HG03432 (cell line): Measurements from ENCODE around the gene CDIPT.
"Not testable (repeated sequence)": the region's sequence is repeated elsewhere in the genome, so short reads cannot be mapped to it uniquely, and the experiment has no call there.

Experiments used
- ATAC-seq: cut with Tn5 transposase; IDR thresholded peaks from one replicate; pipeline ENCODE4 v1.9.1; 2021; ENCODE audit warnings: mild to moderate bottlenecking, moderate library complexity; ENCODE audit not compliant: unreplicated experiment

Gene CDIPT

GRCh38 chr16:29862884-29863668, at the start of gene CDIPT:
Gene CDIPT (minus strand): TSS chr16:29863226. CDS start chr16:29862857, 369 bp downstream.
- ATAC-seq = peak; percentile 90

- no peak for ATAC-seq
These were observed 49.1 kb upstream of the CDIPT start for GRCh38 chr16:29912087-29912486.

DNA sequence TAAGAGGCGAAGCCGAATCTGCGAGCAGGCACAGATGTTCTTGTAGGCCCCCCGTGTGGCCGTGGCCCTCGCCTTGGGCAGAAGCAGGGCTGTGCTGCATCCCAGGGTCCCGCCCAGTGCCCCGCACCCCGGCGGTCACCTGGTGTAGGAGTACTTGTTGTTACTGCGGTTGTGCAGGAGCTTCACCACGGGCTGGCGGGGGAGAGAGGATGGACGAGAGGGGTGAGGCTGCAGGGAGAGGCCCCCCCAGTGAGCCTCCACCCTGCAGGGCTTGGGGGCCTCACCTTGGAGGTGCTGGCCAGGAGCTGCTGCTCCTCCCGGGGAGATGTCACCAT, 48.6 kb upstream of the CDIPT start:
- ATAC-seq = no peak

DNA sequence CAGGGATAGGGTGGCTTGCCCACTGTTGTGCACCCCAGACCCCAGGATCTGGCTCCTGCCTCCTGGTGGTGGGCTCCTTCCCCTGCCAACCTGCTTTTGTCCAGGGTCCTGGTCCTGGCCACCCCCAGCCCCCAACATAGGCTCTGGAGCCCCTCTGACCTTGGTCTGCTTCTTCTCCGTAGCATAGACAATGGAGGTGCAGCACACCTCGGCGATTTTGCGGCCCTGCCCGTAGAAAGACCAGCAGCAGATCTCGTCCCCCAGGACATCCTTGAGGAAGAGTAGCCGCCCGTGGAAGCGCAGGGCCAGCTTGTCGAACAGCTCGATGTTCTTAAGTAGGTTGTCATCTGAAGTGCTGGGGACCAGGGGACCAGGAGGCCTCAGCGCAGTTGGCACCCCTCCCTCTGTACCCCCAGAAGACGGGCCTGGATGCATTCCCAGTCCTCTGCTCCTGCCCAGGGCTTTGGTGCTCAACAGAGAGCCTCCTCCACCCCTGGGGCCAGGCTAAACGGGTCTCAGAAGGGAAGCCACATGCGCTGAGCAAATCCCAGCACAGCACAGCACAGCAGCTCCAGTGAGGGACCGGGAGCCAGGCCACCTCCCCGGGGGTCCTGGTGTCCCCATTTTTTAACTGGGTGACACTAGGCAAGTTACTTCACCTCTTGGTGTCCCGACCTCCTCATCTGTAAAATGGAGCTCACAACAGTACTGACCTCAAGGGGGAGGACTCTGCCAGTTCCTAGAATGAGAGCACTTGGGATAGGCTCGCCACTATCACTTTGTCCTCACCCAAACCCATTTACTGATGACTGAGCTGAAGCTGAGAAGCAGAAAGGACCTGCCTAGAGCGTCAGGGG, 48.0 kb upstream of the CDIPT start:
- ATAC-seq = no peak

GRCh38 chr16:29909851-29910250, 46.8 kb upstream of the CDIPT start:
- ATAC-seq = not testable (repeated sequence)

DNA sequence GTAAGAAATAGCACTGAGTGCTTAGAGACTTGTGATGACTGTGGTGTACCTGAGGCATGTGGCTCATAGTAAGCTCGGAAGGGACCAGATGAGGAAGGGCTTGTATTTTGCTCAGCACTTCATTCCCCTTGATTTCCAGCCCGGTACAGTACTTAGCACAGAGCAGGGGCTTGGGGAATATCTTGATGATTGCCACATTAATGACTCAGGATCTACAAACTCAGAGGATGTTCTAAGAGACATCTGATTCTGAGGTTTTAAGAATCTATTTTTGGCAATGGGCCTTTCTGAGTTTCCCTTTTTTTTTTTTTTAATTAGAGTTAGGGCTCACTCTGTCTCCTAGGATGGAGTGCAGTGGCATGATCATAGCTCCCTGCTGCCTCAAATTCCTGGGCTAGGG, 46.4 kb upstream of the CDIPT start:
- ATAC-seq = no peak

- no peak for ATAC-seq
These were observed 45.7 kb upstream of the CDIPT start for GRCh38 chr16:29908719-29909220.

DNA sequence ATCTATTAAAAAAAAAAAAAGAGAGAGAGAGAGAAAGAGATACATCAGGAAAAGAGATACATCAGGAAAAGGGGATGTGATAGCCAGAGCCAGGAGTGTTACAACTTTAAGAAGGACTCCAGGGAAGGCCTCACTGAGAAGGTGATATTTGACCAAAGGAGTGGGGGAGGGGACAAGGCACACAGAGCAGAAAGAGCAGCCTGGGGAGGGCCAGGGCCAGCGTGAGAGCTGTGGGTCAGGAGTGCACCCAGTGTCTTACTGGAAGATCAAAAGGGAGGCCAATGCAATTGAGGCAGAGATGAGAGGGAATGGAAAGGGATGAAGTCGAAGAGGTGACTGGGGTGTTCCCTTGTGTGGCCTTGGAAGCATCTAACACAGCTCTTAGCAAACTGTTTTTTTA, 44.9 kb upstream of the CDIPT start:
- no peak for ATAC-seq

DNA sequence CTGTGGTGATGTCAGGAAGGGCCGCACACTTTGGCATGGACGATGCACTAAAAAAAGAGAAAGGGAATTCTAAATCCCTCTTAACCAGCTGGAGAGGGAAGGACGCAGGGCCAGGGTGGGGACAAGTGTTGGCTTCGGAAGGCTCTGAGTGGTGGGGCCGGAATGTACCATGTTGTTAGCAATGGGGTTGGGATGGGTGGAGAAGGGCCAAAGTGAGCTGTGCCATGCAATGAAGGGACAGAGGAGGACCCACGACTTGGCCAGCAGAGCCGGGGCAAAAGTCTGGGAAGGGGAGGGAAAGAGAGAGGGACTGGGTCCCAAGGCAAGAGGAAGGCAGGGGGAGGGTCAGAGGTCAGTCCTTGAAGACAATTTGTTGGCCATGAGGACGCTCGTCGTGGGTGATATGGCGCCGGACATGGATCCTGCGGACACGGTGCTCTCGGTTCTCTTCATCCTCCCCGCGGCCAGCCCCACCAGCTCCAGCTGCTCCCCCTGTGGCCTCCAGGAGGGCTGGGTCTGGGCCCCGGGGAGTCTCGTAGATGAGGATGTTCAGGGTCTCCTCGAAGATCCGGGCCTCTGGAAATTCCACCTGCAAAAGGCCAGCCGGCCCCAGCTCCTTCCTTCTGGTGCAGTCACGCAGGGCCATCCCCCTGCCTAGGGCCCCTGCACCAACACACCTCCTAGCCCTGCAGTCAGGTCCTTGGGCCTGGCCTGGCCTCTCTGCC, 43.7 kb upstream of the CDIPT start:
- no peak for ATAC-seq

DNA sequence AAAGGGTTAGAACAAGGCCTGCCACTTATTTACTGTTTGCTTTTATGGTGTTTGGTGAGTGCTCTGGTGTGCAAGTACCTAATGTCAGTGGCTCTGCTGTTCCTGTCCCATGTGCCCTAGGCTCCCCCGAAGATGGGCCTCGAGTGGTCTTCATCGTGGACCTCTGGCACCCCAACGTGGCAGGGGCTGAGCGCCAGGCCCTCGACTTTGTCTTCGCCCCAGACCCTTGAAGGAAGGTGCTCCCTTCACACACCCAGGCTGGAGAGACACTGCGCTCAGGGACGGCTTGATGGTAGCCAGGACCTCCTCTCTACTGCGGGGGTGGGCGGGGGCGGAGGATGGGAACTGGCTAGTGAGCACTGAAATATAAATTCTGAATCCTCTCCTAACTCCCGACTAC, 42.6 kb upstream of the CDIPT start:
- ATAC-seq = no peak

GRCh38 chr16:29904947-29905346, 41.9 kb upstream of the CDIPT start:
- ATAC-seq = no peak

GRCh38 chr16:29903590-29903989, 40.6 kb upstream of the CDIPT start:
- ATAC-seq = no peak

- ATAC-seq = no peak
These were observed 38.5 kb upstream of the CDIPT start for GRCh38 chr16:29901607-29901945.

DNA sequence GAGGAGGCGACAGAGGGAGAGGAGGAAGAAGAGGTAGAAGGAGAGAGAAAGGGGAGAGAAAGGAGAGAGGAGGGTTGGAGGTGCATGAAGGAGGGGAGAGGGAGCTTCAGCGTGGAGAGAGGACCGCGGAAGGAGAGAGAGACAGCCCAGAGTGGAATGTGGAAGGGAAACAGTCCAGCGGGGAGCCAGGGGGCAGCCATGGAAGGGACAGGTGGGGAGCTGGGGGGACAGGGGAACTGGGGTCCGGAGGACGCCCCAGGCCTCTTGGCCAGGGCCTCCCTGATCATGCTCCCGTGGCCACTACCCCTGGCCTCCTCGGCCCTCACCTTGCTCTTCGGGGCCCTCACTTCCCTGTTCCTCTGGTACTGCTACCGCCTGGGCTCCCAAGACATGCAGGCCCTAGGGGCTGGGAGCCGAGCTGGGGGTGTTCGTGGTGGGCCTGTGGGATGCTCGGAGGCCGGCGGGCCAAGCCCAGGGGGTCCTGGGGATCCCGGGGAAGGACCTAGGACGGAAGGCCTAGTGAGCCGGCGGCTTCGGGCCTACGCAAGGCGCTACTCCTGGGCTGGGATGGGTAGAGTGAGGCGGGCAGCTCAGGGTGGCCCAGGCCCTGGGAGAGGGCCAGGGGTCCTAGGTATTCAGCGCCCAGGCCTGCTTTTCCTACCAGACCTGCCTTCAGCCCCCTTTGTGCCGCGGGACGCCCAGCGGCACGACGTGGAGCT, 38.0 kb upstream of the CDIPT start:
- ATAC-seq = no peak

DNA sequence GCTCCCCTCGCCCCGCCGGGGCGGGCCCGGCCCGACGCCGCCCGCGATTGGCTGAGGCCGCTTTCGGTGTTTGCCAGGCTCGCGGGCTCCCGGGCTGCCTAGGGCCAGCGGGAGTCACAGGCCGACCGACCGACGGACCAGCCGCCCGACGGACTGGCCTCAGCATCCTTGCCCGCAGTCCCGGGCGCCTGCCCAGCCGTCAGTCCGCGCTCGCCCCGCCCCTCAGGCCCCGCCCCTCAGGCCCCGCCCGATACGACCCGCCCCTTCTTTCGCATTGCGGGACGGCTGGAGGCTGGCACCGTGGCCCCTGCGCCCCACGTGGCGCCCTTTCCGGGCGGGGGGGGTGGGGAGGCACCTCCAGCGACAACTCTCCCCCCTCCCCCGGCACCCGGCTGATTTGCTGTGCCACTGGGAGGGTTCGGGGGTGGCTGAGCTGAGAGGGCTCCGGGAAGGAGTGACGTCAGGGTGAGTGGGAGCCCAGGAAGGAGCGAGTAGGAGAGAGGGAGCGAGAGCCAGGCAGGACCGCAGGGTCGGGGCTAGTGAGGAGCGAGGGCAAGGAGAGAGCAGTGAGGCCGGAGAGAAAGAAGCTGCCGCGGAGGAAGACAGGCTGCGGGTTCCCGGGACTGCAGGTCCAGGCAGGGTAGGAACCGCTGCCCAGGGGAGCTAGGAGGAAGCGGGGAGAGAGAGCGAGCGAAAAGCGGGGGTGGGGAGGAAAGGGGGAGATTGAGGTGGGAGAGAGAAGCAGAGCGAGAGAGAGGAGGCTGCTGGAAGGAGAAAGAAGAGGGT, 37.3 kb upstream of the CDIPT start, which contains the start of gene ASPHD1:
TSS of gene ASPHD1 (plus strand) at position 387 of the 786 bp plus-strand sequence. CDS start 484 bp downstream, outside the sequence.
- peak; percentile 66 for ATAC-seq

DNA sequence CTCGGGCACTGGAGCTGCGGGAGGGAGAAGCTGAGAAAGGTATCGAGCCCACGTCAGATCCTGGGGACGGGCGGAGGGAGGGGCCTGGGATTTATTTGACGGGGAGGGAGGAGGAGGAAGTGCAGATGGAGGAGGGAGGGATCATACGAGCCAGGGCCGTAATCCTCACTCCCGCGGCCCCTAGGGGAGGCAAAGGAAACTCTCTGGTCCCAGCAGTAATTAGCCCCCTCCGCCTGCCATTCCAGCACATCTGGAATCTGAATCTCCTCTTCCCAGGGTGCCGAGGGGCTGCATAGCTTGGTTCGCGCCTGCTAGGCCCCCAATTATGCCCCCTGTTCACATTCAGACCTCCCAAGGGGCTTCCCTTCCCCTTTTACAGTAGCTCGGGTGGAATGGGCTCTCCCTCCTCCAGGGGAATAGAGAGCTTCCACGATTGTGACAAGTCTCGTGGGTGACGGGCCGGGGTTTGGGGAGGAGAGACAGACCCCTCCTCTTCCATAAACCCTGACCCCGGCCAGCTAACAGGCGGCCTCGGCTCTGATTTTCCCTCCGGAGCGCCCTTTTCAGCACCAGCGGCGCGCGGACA, 36.6 kb upstream of the CDIPT start, which contains the start of gene SEZ6L2:
TSS of gene SEZ6L2 (minus strand) at position 35 of the 586 bp plus-strand sequence. CDS start 531 bp downstream, outside the sequence.
- no peak for ATAC-seq

- no peak for ATAC-seq
These were observed 35.9 kb upstream of the CDIPT start for GRCh38 chr16:29898804-29899515.

DNA sequence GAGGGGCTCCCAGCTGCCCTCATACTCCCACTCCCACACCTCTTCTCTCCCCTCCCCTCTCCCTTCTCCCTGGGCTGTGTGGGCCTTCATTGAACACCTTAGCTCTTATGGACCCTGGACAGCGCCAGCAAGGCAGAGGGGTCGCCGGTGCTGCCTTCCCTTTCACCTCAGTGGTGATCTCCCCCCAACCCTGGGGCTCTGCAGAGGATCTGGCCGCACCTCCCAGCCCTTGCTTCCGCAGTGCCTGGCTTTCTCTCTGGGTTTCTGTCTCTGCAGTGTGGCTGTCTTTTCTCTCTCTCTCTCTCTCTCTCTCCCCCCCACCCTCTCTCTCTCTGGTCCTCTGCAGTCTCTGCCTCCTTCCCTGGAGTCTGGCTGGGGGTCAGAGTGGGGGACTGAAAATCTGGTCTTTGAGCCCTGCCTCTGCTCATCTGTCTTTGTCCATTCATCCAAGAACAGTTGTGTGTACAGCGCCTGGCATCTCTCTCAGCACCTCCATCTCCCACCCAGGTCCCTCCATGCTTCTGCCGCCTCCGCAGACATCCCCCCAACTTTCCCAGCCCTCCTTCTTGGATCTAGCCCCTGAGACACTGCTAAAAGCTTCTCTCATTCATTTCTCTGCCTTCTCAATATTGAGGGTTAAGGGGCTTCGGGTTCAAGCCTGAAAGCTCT, 35.2 kb upstream of the CDIPT start:
- no peak for ATAC-seq
